Spleen (tissue), 13 donors: ENCODE data around the gene NRBF2. TPM values are rescaled to one million over a fixed set of nuclear protein-coding genes. Genes with fewer than 3 reads are reported as not detected.
"Not testable (repeated sequence)": the region's sequence is repeated elsewhere in the genome, so short reads cannot be mapped to it uniquely, and the experiment has no call there.

Experiments
- DNase-seq: peaks from one replicate; pipeline ENCODE4 v3.0.0-alpha.2; 2020
- H3K27ac ChIP-seq, 8 donors: fragments of 200-600 bp; sonication (generic) in 7 of 8; 1 replicate in 4 of 8; 2 replicates in 4 of 8; pipeline versions ENCODE4 v1.5.0 to v1.8.0; 2016 to 2021; ENCODE audit warnings: inconsistent platforms in 4 of 8, mild to moderate bottlenecking in 4 of 8, moderate library complexity in 1 of 8
- H3K27me3 ChIP-seq, 7 donors: fragments of 200-600 bp; sonication (generic) in 6 of 7; replicated peaks in 1 of 7; 1 replicate in 4 of 7; 2 replicates in 3 of 7; pipeline versions ENCODE4 v1.5.0 to v1.8.0; 2016 to 2021; ENCODE audit warnings: inconsistent platforms in 3 of 7, mild to moderate bottlenecking in 1 of 7
- H3K36me3 ChIP-seq, 6 donors: fragments of 200-600 bp; sonication (generic) in 5 of 6; 1 replicate in 4 of 6; 2 replicates in 2 of 6; pipeline versions ENCODE4 v1.5.0 to v1.8.0; 2016 to 2021; ENCODE audit warnings: inconsistent platforms in 2 of 6
- H3K4me1 ChIP-seq, 6 donors: fragments of 200-600 bp; sonication (generic) in 5 of 6; 1 replicate in 3 of 6; 2 replicates in 3 of 6; pipeline versions ENCODE4 v1.5.0 to v1.8.0; 2016 to 2021; ENCODE audit warnings: inconsistent platforms in 3 of 6
- H3K4me3 ChIP-seq, 8 donors: fragments of 200-600 bp; sonication (generic) in 7 of 8; 1 replicate in 4 of 8; 2 replicates in 4 of 8; pipeline versions ENCODE4 v1.5.0 to v1.8.0; 2016 to 2021; ENCODE audit warnings: inconsistent platforms in 4 of 8, mild to moderate bottlenecking in 4 of 8, moderate library complexity in 2 of 8
- H3K9me3 ChIP-seq, 8 donors: fragments of 200-600 bp; sonication (generic) in 7 of 8; 1 replicate in 4 of 8; 2 replicates in 4 of 8; pipeline versions ENCODE4 v1.5.0 to v1.8.0; 2016 to 2021; ENCODE audit warnings: inconsistent platforms in 4 of 8
- POLR2A ChIP-seq, 3 donors: fragments of 450-650 bp; IDR thresholded peaks; one replicate each; pipeline ENCODE4 v1.5.1; 2017; ENCODE audit warnings: antibody characterized with exemption in 3 of 3, mild to moderate bottlenecking in 1 of 3
- POLR2AphosphoS5 ChIP-seq, 3 donors: sonication (generic); formaldehyde crosslinking; IDR thresholded peaks; one replicate each; pipeline ENCODE4 v1.5.1; 2017; ENCODE audit warnings: antibody characterized with exemption in 3 of 3
- WGBS, 5 donors: extraction: QIAGEN DNeasy Blood & Tissue Kit in 3 of 5; methylation state at CpG; one replicate each; pipeline versions ENCODE4 v1.1.5 to v1.1.7; 2013 to 2018; 5-methylcytosine and 5-hydroxymethylcytosine counted together
- intact Hi-C: fragments of 100-400 bp; cut with DNase I; formaldehyde crosslinking; loops from one replicate; pipeline ENCODE4 v1.15.0; 2023; ENCODE audit warnings: low total_unique reads
- long read RNA-seq, 2 donors: transcript quantifications; one replicate each; lab custom pipeline, GENCODE V29; 2026
- polyA plus RNA-seq, 3 donors: library from polyadenylated mRNA; stranded (reverse); fragments of 200-250 nt; gene quantifications; one replicate each; pipeline ENCODE4 v1.2.1, GENCODE V29; 2013
- total RNA-seq, 7 donors: library from RNA; depleted of rRNA in 3 of 7; stranded (reverse); fragments of >200 nt in 3 of 7; fragmentation: NEBNext Ultra II Directional in 4 of 7; extraction: Animal tissue kit (Norgen Biotek cat#: 25700) in 4 of 7; gene quantifications; one replicate each; pipeline versions ENCODE4 v1.1.0 to v1.2.1, GENCODE V29; 2016 to 2021
- TF ChIP-seq, protein P1 (sequence below), 11 experiments: fragments of 200-600 bp in 7 of 11; fragments of 450-650 bp in 4 of 11; sonication (generic) in 4 of 11; IDR thresholded peaks in 8 of 11; conservative IDR thresholded peaks in 3 of 11; 1 replicate in 7 of 11; 2 replicates in 4 of 11; pipeline versions ENCODE4 v1.4.0 to v1.8.0; 2016 to 2021; ENCODE audit warnings: antibody characterized with exemption in 11 of 11, inconsistent platforms in 4 of 11, mild to moderate bottlenecking in 1 of 11
- donor health status: healthy with polysubstance abuse.
- donor health status: DM: no; HTN: no; CAD: no; lungs with moderate emphysema.
- donor health status: DM: no; HTN: no; CAD: no.
- donor health status: Bipolar disorder and iron deficiency.
- donor health status: healthy.
- donor health status: DM: no; HTN: no; CAD: no.
- donor health status: DM: yes; HTN: yes; CAD: no.

NRBF2 gene
- total RNA-seq (10 to 100 TPM; 30.1 to 44.1 (median 34.3) TPM), polyA plus RNA-seq (10 to 100 TPM; 10.3 to 21.5 (median 14.0) TPM)
- long read RNA-seq, donor 1, transcript NRBF2-201 (4 exons, 1,853 nt): major isoform, 10 of 20 reads
- long read RNA-seq, donor 1, partial matches to known transcripts: 10 of 20 reads
- long read RNA-seq, donor 1, other reads (novel, unspliced or antisense): 0 of 20 reads
- long read RNA-seq, donor 2, transcript NRBF2-201 (4 exons, 1,853 nt): major isoform, 21 of 21 reads
- long read RNA-seq, donor 2, partial matches to known transcripts: 0 of 21 reads
- long read RNA-seq, donor 2, other reads (novel, unspliced or antisense): 0 of 21 reads

DNA sequence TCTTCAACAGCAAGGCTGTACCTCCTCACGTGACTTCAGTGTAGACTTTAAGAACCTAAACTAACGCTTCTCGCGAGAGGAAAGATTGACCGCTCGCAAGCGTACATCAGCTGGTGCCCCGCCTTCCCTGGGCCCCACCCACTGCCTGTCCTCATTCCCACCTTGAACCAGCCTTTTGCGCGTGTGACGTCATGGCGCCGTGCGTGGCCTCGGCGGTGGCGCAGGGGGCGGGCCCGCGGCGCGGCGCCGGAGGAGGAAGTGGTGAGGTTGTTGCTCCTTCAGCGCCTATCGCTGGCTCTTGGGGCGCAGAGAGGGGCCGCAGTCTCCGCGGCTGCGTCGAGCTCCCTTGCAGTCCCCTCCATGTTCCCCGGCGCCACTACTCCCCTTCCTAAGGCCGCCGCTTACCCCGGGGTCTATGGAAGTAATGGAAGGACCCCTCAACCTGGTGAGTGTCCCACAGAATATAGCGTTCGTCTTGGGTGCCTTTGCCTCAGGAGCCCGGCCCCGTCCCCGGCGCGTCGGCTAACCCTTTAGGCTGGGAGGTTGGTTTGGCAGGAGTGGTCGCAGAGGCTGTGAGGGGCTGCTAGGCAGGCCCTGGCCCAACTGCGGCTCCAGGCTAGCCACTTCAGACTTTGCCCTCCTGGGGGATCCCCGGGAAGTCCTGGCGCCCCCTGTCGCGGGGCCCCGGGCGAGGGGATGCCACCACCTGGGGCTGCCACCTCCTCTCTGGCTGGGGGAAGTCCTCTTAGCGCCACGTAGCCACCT is at the start of gene NRBF2:
TSS of gene NRBF2 (plus strand) at position 273 of the 765 bp plus-strand sequence. CDS start at position 416, 143 bp downstream.
- Histone ChIP-seq H3K9me3 (peaks cover 0 to 9% (median 2%) of the 10 kb centered on the region in 8 donors), H3K4me3 (peak within 1 kb of the TSS; percentile 69 to 90 (median 74)), H3K27ac (peak within 1 kb of the TSS; percentile 98 to 100 (median 99)), H3K4me1 (peaks cover 14 to 50% (median 41%) of the 10 kb centered on the region in 6 donors), H3K27me3 (no peaks in the 10 kb centered on the region), H3K36me3 (peaks cover 0 to 5% (median 0%) of the 10 kb centered on the region in 6 donors)
- intact Hi-C loops: no loop called here
- peak; percentile 93 to 97 (median 94) for TF ChIP-seq POLR2A (IDR thresholded peaks at IDR 0.05)
- TF ChIP-seq, protein P1, sequence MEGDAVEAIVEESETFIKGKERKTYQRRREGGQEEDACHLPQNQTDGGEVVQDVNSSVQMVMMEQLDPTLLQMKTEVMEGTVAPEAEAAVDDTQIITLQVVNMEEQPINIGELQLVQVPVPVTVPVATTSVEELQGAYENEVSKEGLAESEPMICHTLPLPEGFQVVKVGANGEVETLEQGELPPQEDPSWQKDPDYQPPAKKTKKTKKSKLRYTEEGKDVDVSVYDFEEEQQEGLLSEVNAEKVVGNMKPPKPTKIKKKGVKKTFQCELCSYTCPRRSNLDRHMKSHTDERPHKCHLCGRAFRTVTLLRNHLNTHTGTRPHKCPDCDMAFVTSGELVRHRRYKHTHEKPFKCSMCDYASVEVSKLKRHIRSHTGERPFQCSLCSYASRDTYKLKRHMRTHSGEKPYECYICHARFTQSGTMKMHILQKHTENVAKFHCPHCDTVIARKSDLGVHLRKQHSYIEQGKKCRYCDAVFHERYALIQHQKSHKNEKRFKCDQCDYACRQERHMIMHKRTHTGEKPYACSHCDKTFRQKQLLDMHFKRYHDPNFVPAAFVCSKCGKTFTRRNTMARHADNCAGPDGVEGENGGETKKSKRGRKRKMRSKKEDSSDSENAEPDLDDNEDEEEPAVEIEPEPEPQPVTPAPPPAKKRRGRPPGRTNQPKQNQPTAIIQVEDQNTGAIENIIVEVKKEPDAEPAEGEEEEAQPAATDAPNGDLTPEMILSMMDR (IDR thresholded peaks at IDR 0.05 in 8 of 11, conservative IDR thresholded peaks at IDR 0.05 in 3 of 11): peak in 4 of 11 experiments; percentile 12 to 56 (median 31)
- TF ChIP-seq POLR2AphosphoS5 (IDR thresholded peaks at IDR 0.05): peak; percentile 98 to 99 (median 99)
- DNase-seq: peak; percentile 99
- 0 to 1% (median 0%) methylated on average over 37 to 55 of the region's 55 CpGs for WGBS, 5 donors

DNA sequence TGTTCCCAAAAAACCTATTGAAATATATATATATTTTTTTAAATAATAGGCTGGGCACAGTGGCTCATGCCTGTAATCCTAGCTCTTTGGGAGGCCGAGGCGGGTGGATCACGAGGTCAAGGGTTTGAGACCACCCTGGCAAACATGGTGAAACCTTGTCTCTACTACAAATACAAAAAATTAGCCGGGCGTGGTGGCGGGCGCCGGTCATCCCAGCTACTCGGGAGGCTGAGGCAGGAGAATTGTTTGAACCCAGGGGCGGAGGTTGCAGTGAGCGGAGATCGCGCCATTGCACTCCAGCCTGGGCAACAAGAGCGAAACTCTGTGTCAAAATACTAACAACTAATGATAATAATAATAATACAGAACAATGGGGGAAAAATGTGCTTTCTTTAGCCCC is 49.7 kb upstream of the NRBF2 start:
- not testable (repeated sequence) for H3K9me3 ChIP-seq, H3K4me1 ChIP-seq, H3K36me3 ChIP-seq, H3K27me3 ChIP-seq, DNase-seq, H3K4me3 ChIP-seq
- H3K27ac ChIP-seq: peak overlapping the region in 4 of 8 donors; percentile 10 to 33 (median 18)
- 90 to 94% (median 92%) methylated on average over 14 of the region's 14 CpGs for WGBS, 5 donors
- intact Hi-C loops: loop anchor here (10.0 kb wide), 1 partner anchor 499 kb away; no protein-coding TSS in a partner anchor

DNA sequence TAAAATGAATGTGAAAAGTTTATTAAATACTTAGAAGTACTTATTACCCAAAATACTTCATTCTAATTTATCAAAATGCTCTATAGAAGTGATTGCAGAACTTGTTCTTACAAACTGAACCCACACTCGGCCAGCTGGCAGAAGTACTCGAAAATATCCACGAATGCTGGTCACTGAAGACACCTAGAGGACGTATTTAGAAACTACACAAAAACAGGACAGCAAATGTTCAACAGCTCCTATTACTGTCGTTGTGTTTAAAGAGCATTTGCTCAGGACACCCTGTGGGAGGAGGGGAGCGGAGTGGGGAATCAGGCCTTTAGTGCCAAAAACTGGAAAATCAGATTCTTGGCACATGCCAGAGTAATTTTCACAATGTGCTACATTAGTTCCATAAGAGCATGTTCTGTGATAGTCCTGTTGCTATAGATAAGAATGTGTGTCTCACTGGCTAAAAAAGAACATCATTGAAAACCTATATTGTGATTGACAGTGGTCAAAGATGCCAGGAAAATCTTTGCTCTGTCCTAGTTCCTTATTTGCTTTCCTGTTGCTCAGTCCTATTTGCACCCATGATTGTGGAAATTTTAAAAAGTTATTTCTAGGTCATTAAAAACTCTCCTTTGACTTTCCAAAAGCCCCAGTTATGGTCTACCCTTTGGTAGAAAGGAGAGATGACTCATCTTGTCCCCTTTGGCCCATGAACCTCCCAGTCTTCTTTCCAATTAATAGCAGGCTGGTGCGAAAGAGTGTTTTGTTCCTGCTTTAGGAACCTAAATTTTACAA is 49.0 kb upstream of the NRBF2 start:
- TF ChIP-seq POLR2A (IDR thresholded peaks at IDR 0.05): no peak
- TF ChIP-seq, protein P1 (IDR thresholded peaks at IDR 0.05 in 8 of 11, conservative IDR thresholded peaks at IDR 0.05 in 3 of 11): peak; percentile 14 to 81 (median 66)
- TF ChIP-seq POLR2AphosphoS5 (IDR thresholded peaks at IDR 0.05): peak in 1 of 3 donors; percentile 13
- 19 to 22% (median 19%) methylated on average over 7 of the region's 7 CpGs for WGBS, 5 donors
- Histone ChIP-seq H3K27me3 (no peaks in the 10 kb centered on the region), H3K36me3 (no peaks in the 10 kb centered on the region), H3K4me3 (no peak overlapping the region), H3K9me3 (no peaks in the 10 kb centered on the region), H3K4me1 (peaks cover 0 to 7% (median 2%) of the 10 kb centered on the region in 6 donors), H3K27ac (peak overlapping the region in 6 of 8 donors; percentile 14 to 45 (median 27))
- no peak for DNase-seq
- intact Hi-C loops: loop anchor here (10.0 kb wide), 1 partner anchor 499 kb away; no protein-coding TSS in a partner anchor

DNA sequence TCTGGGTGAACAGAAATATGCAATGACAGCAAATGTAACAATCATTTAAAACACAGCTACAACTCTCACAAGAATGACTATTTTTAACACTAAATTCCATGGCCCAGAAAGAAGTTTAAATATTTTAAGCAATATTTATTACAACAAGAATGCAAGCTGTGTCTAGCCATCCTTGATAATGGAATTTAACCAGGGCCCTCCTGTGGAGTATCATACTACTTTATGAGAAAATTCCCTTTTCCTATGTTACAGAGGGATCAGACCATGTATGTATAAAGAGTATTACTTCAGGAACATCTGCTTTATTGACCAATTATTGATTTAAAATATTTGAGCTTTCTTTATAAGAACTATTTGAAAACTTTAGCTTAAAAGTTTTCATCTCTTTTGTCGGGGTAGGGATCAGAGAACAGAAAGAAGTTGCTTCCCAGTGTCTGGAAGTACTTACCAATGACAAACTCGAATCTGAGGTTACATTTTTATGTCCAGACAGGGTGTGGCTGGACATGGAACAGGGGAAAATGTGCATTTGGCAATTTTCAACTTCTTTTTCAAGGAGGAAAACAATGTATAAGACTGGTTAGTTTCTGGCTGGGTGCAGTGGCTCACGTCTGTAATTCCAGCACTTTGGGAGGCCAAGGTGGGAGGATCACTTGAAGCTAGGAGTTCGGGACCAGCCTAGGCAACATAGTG is 48.3 kb upstream of the NRBF2 start:
- Histone ChIP-seq H3K27me3 (no peaks in the 10 kb centered on the region), H3K36me3 (no peaks in the 10 kb centered on the region), H3K4me3 (no peak overlapping the region), H3K9me3 (no peaks in the 10 kb centered on the region), H3K4me1 (peaks cover 0 to 7% (median 2%) of the 10 kb centered on the region in 6 donors), H3K27ac (peak overlapping the region in 7 of 8 donors; percentile 13 to 45 (median 29))
- no peak for TF ChIP-seq POLR2A (IDR thresholded peaks at IDR 0.05)
- TF ChIP-seq, protein P1 (IDR thresholded peaks at IDR 0.05 in 8 of 11, conservative IDR thresholded peaks at IDR 0.05 in 3 of 11): no peak
- TF ChIP-seq POLR2AphosphoS5 (IDR thresholded peaks at IDR 0.05): no peak
- intact Hi-C loops: loop anchor here (10.0 kb wide), 1 partner anchor 500 kb away; no protein-coding TSS in a partner anchor
- 62 to 82% (median 67%) methylated on average over 4 of the region's 4 CpGs for WGBS, 5 donors
- no peak for DNase-seq
